DOHH2 (cell line): ENCODE results near the gene CHAC2.

Experiments
- CTCF ChIP-seq: fragments of 200-600 bp; sonication (generic); IDR thresholded peaks from one replicate; pipeline ENCODE4 v1.5.1; 2014; ENCODE audit warnings: antibody characterized with exemption, mild to moderate bottlenecking, low read depth, low read length; ENCODE audit not compliant: poor library complexity, severe bottlenecking
- EZH2phosphoT487 ChIP-seq: fragments of 200-600 bp; sonication (generic); IDR thresholded peaks from 2 replicates; pipeline ENCODE4 v1.6.1; 2017; ENCODE audit warnings: borderline replicate concordance, mild to moderate bottlenecking, antibody characterized with exemption, low read length, moderate library complexity, mixed read lengths

- TF ChIP-seq CTCF (no peak), EZH2phosphoT487 (no peak)
These were observed 12.5 kb upstream of the CHAC2 start for GRCh38 chr2:53755121-53755520.
